HUES48 (cell line): ENCODE data around the gene WIZ.

Experiments used
- H3K27ac ChIP-seq: one replicate; pipeline ENCODE4 v1.7.0; 2013; ENCODE audit warnings: low read depth, low read length, inconsistent platforms
- H3K27me3 ChIP-seq: 2 replicates; pipeline ENCODE4 v1.6.1; 2013; ENCODE audit warnings: mild to moderate bottlenecking, low read length; ENCODE audit not compliant: control insufficient read depth, insufficient read depth
- H3K36me3 ChIP-seq: 2 replicates; pipeline ENCODE4 v1.6.1; 2013; ENCODE audit warnings: low read length; ENCODE audit not compliant: control insufficient read depth, insufficient read depth
- H3K4me1 ChIP-seq: 2 replicates; pipeline ENCODE4 v1.6.1; 2013; ENCODE audit warnings: mild to moderate bottlenecking, low read length; ENCODE audit not compliant: control insufficient read depth, insufficient read depth
- H3K4me3 ChIP-seq: 2 replicates; pipeline ENCODE4 v1.5.1; 2013; ENCODE audit warnings: mild to moderate bottlenecking, low read depth, low read length
- H3K9ac ChIP-seq: 2 replicates; pipeline ENCODE4 v1.6.1; 2013; ENCODE audit warnings: mild to moderate bottlenecking, low read depth, low read length, moderate library complexity
- H3K9me3 ChIP-seq: 2 replicates; pipeline ENCODE4 v1.6.1; 2013; ENCODE audit warnings: low read length; ENCODE audit not compliant: control insufficient read depth, insufficient read depth

The WIZ gene

GRCh38 chr19:15371786-15372380 is 77.9 kb downstream of the WIZ start:
- H3K4me1 ChIP-seq: no peaks in the 10 kb centered on the region
- no peaks in the 10 kb centered on the region for H3K27me3 ChIP-seq
- no peak overlapping the region for H3K9ac ChIP-seq
- no peaks in the 10 kb centered on the region for H3K9me3 ChIP-seq
- peaks cover 69% of the 10 kb centered on the region for H3K36me3 ChIP-seq
- no peak overlapping the region for H3K27ac ChIP-seq
- H3K4me3 ChIP-seq: no peak overlapping the region

- Histone ChIP-seq H3K4me1 (no peaks in the 10 kb centered on the region), H3K4me3 (no peak overlapping the region), H3K9me3 (no peaks in the 10 kb centered on the region), H3K36me3 (peaks cover 75% of the 10 kb centered on the region), H3K9ac (no peak overlapping the region), H3K27me3 (no peaks in the 10 kb centered on the region), H3K27ac (no peak overlapping the region)
Observed at GRCh38 chr19:15371119-15371518, 78.6 kb downstream of the WIZ start.
